ENCODE measurements around the gene CELF4.

The CELF4 gene

GRCh38 chr18:37458697-37459096 is 106.9 kb downstream of the CELF4 start:
- H3K36me3 ChIP-seq (ENCODE audit: low read length), result no peaks in the 10 kb centered on the region
- no peak overlapping the region for H3K4me2 ChIP-seq (ENCODE audit: low read depth, low read length, poor library complexity, severe bottlenecking)
- no peaks in the 10 kb centered on the region for H4K20me1 ChIP-seq (ENCODE audit: low read depth, low read length)
- H3F3A ChIP-seq (ENCODE audit: insufficient read depth), result no peaks in the 10 kb centered on the region
- H3K79me2 ChIP-seq (ENCODE audit: insufficient read depth, low read length), result no peaks in the 10 kb centered on the region
- H3K27me3 ChIP-seq (ENCODE audit: low read length), result no peaks in the 10 kb centered on the region
- no peak overlapping the region for H3K27ac ChIP-seq (ENCODE audit: low read depth, low read length)
- no peak overlapping the region for H2AFZ ChIP-seq (ENCODE audit: low read depth, low read length, severe bottlenecking)
- no peak overlapping the region for H3K9ac ChIP-seq (ENCODE audit: low read length)
- TF ChIP-seq CTCF (IDR thresholded peaks at IDR 0.05; ENCODE audit: insufficient read depth, low read length, poor library complexity, severe bottlenecking) (no peak), EZH2phosphoT487 (conservative IDR thresholded peaks at IDR 0.05; ENCODE audit: low read length) (no peak)
- H3K9me2 ChIP-seq (replicated peaks; ENCODE audit: insufficient read depth, low read length), result no peaks in the 10 kb centered on the region
- H3K4me3 ChIP-seq (ENCODE audit: insufficient read depth, low read length, poor library complexity, severe bottlenecking), result no peak overlapping the region
- H3K9me3 ChIP-seq (ENCODE audit: insufficient read depth, low read length), result no peaks in the 10 kb centered on the region

GRCh38 chr18:37457753-37458152 is 107.8 kb downstream of the CELF4 start:
- Histone ChIP-seq H3K4me3 (ENCODE audit: insufficient read depth, low read length, poor library complexity, severe bottlenecking) (no peak overlapping the region), H4K20me1 (ENCODE audit: low read depth, low read length) (no peaks in the 10 kb centered on the region), H3K27me3 (ENCODE audit: low read length) (no peaks in the 10 kb centered on the region), H3K9me3 (ENCODE audit: insufficient read depth, low read length) (no peaks in the 10 kb centered on the region), H2AFZ (ENCODE audit: low read depth, low read length, severe bottlenecking) (no peak overlapping the region), H3K36me3 (ENCODE audit: low read length) (no peaks in the 10 kb centered on the region), H3K79me2 (ENCODE audit: insufficient read depth, low read length) (no peaks in the 10 kb centered on the region), H3K27ac (ENCODE audit: low read depth, low read length) (no peak overlapping the region), H3K9ac (ENCODE audit: low read length) (no peak overlapping the region), H3K4me2 (ENCODE audit: low read depth, low read length, poor library complexity, severe bottlenecking) (no peak overlapping the region), H3F3A (ENCODE audit: insufficient read depth) (no peaks in the 10 kb centered on the region), H3K9me2 (replicated peaks; ENCODE audit: insufficient read depth, low read length) (no peaks in the 10 kb centered on the region)
- TF ChIP-seq CTCF (IDR thresholded peaks at IDR 0.05; ENCODE audit: insufficient read depth, low read length, poor library complexity, severe bottlenecking) (no peak), EZH2phosphoT487 (conservative IDR thresholded peaks at IDR 0.05; ENCODE audit: low read length) (no peak)

GRCh38 chr18:37457341-37457740 is 108.3 kb downstream of the CELF4 start:
- no peaks in the 10 kb centered on the region for H4K20me1 ChIP-seq (ENCODE audit: low read depth, low read length)
- no peaks in the 10 kb centered on the region for H3K79me2 ChIP-seq (ENCODE audit: insufficient read depth, low read length)
- no peak overlapping the region for H3K27ac ChIP-seq (ENCODE audit: low read depth, low read length)
- H3K9me2 ChIP-seq (replicated peaks; ENCODE audit: insufficient read depth, low read length), result no peaks in the 10 kb centered on the region
- no peak overlapping the region for H3K4me3 ChIP-seq (ENCODE audit: insufficient read depth, low read length, poor library complexity, severe bottlenecking)
- H2AFZ ChIP-seq (ENCODE audit: low read depth, low read length, severe bottlenecking), result no peak overlapping the region
- no peaks in the 10 kb centered on the region for H3K9me3 ChIP-seq (ENCODE audit: insufficient read depth, low read length)
- H3K36me3 ChIP-seq (ENCODE audit: low read length), result no peaks in the 10 kb centered on the region
- no peaks in the 10 kb centered on the region for H3F3A ChIP-seq (ENCODE audit: insufficient read depth)
- no peak overlapping the region for H3K9ac ChIP-seq (ENCODE audit: low read length)
- TF ChIP-seq EZH2phosphoT487 (conservative IDR thresholded peaks at IDR 0.05; ENCODE audit: low read length) (no peak), CTCF (IDR thresholded peaks at IDR 0.05; ENCODE audit: insufficient read depth, low read length, poor library complexity, severe bottlenecking) (no peak)
- H3K27me3 ChIP-seq (ENCODE audit: low read length), result no peaks in the 10 kb centered on the region
- no peak overlapping the region for H3K4me2 ChIP-seq (ENCODE audit: low read depth, low read length, poor library complexity, severe bottlenecking)
